ENCODE data around the gene ENTHD1.
"Not testable (repeated sequence)": the region's sequence is repeated elsewhere in the genome, so short reads cannot be mapped to it uniquely, and the experiment has no call there.

Gene ENTHD1

DNA sequence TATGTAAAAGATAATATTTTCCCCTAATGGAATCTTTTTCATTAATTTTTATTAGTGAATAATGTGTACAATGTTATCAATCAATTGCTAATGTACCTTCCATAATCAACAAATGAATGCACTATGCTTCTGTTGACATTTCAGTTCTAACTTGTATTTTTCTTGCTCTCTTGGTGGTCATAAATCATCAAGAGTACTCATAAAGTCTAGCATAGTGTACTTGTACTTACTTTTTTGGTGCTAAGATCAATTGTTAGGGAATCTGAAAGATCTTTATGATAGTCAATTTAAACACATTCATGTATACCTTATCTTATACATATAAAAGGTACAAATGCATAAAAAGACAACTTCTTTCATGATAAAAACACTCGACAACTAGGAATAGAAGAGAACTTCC is 10.5 kb downstream of the ENTHD1 start:
- no peaks in the 10 kb centered on the region for H3K27me3 ChIP-seq (replicated peaks; ENCODE audit: control insufficient read depth, insufficient read depth, low read length)

DNA sequence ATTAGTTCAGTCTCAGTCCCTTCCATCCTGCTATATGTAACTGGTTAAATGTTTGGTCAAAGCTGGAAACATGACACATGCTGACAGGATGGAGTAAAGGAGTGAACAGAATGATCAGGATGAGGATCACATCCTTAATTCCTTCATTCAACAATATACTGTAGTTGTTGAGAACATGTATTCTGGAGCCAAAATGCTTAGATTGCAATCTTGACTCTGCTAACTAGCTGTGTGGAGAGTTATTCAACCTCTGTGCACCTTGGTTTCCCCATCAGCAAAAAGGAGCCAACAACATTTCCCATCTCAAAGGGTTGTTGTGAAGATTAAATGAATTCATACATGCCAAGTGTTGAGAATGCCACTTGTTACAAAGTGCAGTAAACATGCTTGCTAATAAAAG is 12.8 kb downstream of the ENTHD1 start:
- no peak for DNase-seq (ENCODE audit: extremely low read depth, insufficient read length)
- Histone ChIP-seq H3K27me3 (replicated peaks; ENCODE audit: control insufficient read depth, insufficient read depth, low read length) (no peaks in the 10 kb centered on the region), H3K4me3 (replicated peaks; ENCODE audit: low read depth, low read length) (no peak overlapping the region), H3K36me3 (ENCODE audit: control insufficient read depth, insufficient read depth, low read length) (no peaks in the 10 kb centered on the region)
- TF ChIP-seq, protein P1, sequence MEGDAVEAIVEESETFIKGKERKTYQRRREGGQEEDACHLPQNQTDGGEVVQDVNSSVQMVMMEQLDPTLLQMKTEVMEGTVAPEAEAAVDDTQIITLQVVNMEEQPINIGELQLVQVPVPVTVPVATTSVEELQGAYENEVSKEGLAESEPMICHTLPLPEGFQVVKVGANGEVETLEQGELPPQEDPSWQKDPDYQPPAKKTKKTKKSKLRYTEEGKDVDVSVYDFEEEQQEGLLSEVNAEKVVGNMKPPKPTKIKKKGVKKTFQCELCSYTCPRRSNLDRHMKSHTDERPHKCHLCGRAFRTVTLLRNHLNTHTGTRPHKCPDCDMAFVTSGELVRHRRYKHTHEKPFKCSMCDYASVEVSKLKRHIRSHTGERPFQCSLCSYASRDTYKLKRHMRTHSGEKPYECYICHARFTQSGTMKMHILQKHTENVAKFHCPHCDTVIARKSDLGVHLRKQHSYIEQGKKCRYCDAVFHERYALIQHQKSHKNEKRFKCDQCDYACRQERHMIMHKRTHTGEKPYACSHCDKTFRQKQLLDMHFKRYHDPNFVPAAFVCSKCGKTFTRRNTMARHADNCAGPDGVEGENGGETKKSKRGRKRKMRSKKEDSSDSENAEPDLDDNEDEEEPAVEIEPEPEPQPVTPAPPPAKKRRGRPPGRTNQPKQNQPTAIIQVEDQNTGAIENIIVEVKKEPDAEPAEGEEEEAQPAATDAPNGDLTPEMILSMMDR (IDR thresholded peaks at IDR 0.05; ENCODE audit: insufficient read depth, low read length, poor library complexity, severe bottlenecking), result no peak

More for the DNA sequence above, 10.5 kb downstream of the ENTHD1 start:
- DNase-seq (ENCODE audit: extremely low read depth, insufficient read length), result no peak
- Histone ChIP-seq H3K36me3 (ENCODE audit: control insufficient read depth, insufficient read depth, low read length) (no peaks in the 10 kb centered on the region), H3K4me3 (replicated peaks; ENCODE audit: low read depth, low read length) (no peak overlapping the region)
- TF ChIP-seq, protein P1 (IDR thresholded peaks at IDR 0.05; ENCODE audit: insufficient read depth, low read length, poor library complexity, severe bottlenecking), result no peak

DNA sequence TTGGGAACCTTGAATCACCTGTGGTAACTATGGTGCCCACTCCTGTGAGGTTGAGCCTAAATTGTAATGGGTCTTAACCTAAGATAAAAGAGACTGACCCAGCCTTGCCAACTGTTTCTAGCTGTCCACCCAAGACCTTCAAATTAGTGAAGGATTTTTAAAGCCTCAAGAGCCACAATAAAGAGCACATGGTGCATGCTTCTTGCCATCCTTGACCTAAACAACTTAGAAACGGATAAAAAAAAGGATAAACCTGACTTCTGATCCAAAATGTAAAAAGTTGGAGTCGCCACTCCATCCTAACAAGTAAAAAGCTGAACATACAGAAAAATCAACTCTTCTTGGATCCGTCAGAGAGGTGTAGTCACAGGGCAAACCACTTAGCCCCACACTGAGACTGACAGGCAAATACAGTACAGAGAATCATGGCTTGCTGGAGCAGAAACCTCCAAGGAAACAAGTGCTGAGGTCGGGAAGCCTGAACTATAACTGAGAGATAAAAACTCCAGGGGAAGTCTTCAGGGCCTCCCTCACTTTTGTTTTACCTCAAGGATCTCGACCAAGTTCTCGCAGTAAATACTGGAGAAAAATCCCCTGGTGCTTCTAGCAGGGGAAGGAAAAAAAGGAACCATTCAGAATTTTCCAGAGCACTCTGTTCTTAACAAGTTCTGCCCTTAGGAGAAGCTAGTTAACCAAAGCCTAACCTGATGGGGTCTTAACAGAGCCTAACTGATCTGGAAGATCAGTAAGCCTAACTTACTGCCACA is 16.3 kb downstream of the ENTHD1 start:
- H3K36me3 ChIP-seq (ENCODE audit: control insufficient read depth, insufficient read depth, low read length), result no peaks in the 10 kb centered on the region
- TF ChIP-seq, protein P1 (IDR thresholded peaks at IDR 0.05; ENCODE audit: insufficient read depth, low read length, poor library complexity, severe bottlenecking), result no peak
- no peaks in the 10 kb centered on the region for H3K27me3 ChIP-seq (replicated peaks; ENCODE audit: control insufficient read depth, insufficient read depth, low read length)
- H3K4me3 ChIP-seq (replicated peaks; ENCODE audit: low read depth, low read length), result no peak overlapping the region
- no peak for DNase-seq (ENCODE audit: extremely low read depth, insufficient read length)

DNA sequence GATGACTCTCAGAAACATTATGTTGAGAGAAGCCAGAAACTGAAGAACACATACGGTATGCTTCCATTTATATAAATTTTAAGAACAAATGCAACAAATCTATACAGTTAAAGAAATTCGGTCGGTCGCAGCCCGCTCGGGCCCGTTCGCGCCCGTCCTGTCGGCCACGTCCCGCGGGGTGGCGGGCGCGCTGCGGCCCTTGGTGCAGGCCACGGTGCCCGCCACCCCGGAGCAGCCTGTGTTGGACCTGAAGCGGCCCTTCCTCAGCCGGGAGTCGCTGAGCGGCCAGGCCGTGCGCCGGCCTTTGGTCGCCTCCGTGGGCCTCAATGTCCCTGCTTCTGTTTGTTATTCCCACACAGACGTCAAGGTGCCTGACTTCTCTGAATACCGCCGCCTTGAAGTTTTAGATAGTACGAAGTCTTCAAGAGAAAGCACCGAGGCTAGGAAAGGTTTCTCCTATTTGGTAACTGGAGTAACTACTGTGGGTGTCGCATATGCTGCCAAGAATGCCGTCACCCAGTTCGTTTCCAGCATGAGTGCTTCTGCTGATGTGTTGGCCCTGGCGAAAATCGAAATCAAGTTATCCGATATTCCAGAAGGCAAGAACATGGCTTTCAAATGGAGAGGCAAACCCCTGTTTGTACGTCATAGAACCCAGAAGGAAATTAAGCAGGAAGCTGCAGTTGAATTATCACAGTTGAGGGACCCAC is 18.2 kb downstream of the ENTHD1 start:
- peak; percentile 36 for DNase-seq (ENCODE audit: extremely low read depth, insufficient read length)
- not testable (repeated sequence) for H3K27me3 ChIP-seq (replicated peaks; ENCODE audit: control insufficient read depth, insufficient read depth, low read length); H3K36me3 ChIP-seq (ENCODE audit: control insufficient read depth, insufficient read depth, low read length); H3K4me3 ChIP-seq (replicated peaks; ENCODE audit: low read depth, low read length)

DNA sequence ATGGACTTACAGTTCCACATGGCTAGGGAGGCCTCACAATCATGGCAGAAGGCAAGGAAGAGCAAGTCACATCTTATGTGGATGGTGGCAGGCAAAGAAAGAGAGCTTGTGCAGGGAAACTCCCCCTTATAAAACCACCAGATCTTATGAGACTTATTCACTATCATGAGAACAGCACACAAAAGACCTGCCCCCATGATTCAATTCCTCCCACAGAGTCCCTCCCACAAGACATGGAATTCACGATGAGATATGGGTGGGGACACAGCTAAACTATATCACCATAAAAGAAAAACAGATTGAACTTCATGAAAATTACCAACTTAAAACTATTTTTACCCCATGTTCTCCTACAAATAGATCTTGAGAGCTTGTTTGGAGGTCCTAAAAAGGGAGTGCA is 19.6 kb downstream of the ENTHD1 start:
- TF ChIP-seq, protein P1 (IDR thresholded peaks at IDR 0.05; ENCODE audit: insufficient read depth, low read length, poor library complexity, severe bottlenecking), result no peak
- H3K27me3 ChIP-seq (replicated peaks; ENCODE audit: control insufficient read depth, insufficient read depth, low read length), result no peaks in the 10 kb centered on the region
- DNase-seq (ENCODE audit: extremely low read depth, insufficient read length), result no peak

DNA sequence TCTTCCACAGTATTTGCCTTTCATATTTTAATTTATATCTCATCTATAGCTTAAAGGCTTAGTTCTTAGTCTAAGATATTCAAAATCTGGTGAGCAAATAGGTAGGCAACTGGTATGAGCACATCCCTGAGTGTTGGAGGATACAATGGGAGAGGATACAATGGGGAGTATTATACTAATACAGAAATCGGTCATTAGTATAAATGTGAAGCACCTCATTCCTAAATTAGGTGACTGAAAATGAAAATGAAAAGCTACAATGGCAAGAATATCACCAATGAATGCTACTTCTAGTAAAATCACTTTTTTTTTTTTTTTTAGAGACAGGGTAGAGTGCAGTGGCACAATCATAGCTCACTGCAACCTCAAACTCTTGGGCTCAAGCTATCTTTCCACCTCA is 21.0 kb downstream of the ENTHD1 start:
- no peaks in the 10 kb centered on the region for H3K27me3 ChIP-seq (replicated peaks; ENCODE audit: control insufficient read depth, insufficient read depth, low read length)
- no peak overlapping the region for H3K4me3 ChIP-seq (replicated peaks; ENCODE audit: low read depth, low read length)
- no peaks in the 10 kb centered on the region for H3K36me3 ChIP-seq (ENCODE audit: control insufficient read depth, insufficient read depth, low read length)
- DNase-seq (ENCODE audit: extremely low read depth, insufficient read length), result peak; percentile 41
- TF ChIP-seq, protein P1 (IDR thresholded peaks at IDR 0.05; ENCODE audit: insufficient read depth, low read length, poor library complexity, severe bottlenecking), result no peak

More for the DNA sequence above, 19.6 kb downstream of the ENTHD1 start:
- H3K4me3 ChIP-seq (replicated peaks; ENCODE audit: low read depth, low read length), result no peak overlapping the region
- H3K36me3 ChIP-seq (ENCODE audit: control insufficient read depth, insufficient read depth, low read length), result no peaks in the 10 kb centered on the region

Data from GM06990 (cell line).